Stimulated activated naive CD8-positive, alpha-beta T cell treated with anti-CD3 and anti-CD28 coated beads, Interleukin-15, Interleukin-2, amounts not matched to agents 100 U/mL and 50 U/mL, for 24 hours (primary cell): ENCODE measurements around the gene NOTUM.
A peak's percentile ranks its signal among the peaks of the same experiment; 100 is the strongest.

Experiments
- ATAC-seq: fragments of 150-1000 bp; cut with Tn5 transposase; one replicate; pipeline ENCODE4 v1.10.0; 2021
- DNase-seq: peaks from one replicate; pipeline ENCODE4 v3.0.0; 2021

Gene NOTUM

GRCh38 chr17:81961087-81961511 is at the start of gene NOTUM:
Gene NOTUM, minus strand, starts transcription at chr17:81961187. Its CDS starts 278 bp downstream, at chr17:81960909.
- ATAC-seq (no peak), DNase-seq (no peak)

- no peak for DNase-seq
- ATAC-seq, result peak; percentile 21
These were observed 48.4 kb upstream of the NOTUM start for GRCh38 chr17:82009413-82009812.

- DNase-seq, result no peak
- ATAC-seq, result no peak
These were observed 48.0 kb upstream of the NOTUM start for GRCh38 chr17:82008941-82009405.

GRCh38 chr17:82008258-82008940 is 47.4 kb upstream of the NOTUM start:
- ATAC-seq (no peak), DNase-seq (no peak)

- DNase-seq (no peak), ATAC-seq (no peak)
These were observed 46.7 kb upstream of the NOTUM start for GRCh38 chr17:82007495-82008257.

- no peak for DNase-seq
- no peak for ATAC-seq
These were observed 46.2 kb upstream of the NOTUM start for GRCh38 chr17:82007228-82007494.

- no peak for ATAC-seq
- no peak for DNase-seq
These were observed 45.7 kb upstream of the NOTUM start for GRCh38 chr17:82006468-82007227.

GRCh38 chr17:82005701-82006348 is 44.8 kb upstream of the NOTUM start:
- DNase-seq (no peak), ATAC-seq (no peak)

GRCh38 chr17:82004517-82005455 is 43.8 kb upstream of the NOTUM start:
- ATAC-seq (no peak), DNase-seq (no peak)

GRCh38 chr17:82003411-82004381 is 42.7 kb upstream of the NOTUM start:
- ATAC-seq, result peak; percentile 69
- peak; percentile 35 for DNase-seq

GRCh38 chr17:82001571-82002056 is 40.6 kb upstream of the NOTUM start:
- ATAC-seq, result no peak

GRCh38 chr17:82000803-82001570 is 40.0 kb upstream of the NOTUM start:
- DNase-seq (no peak), ATAC-seq (no peak)

More at GRCh38 chr17:82001571-82002056, 40.6 kb upstream of the NOTUM start:
- no peak for DNase-seq

GRCh38 chr17:81999976-82000802 is 39.2 kb upstream of the NOTUM start:
- ATAC-seq, result no peak

GRCh38 chr17:81999587-81999975 is 38.6 kb upstream of the NOTUM start:
- ATAC-seq, result no peak
- DNase-seq, result no peak

More at GRCh38 chr17:81999976-82000802, 39.2 kb upstream of the NOTUM start:
- no peak for DNase-seq

- ATAC-seq (no peak), DNase-seq (no peak)
These were observed 37.9 kb upstream of the NOTUM start for GRCh38 chr17:81998691-81999438.

- DNase-seq (no peak), ATAC-seq (no peak)
These were observed 37.2 kb upstream of the NOTUM start for GRCh38 chr17:81998212-81998611.

- ATAC-seq (no peak), DNase-seq (no peak)
These were observed 35.9 kb upstream of the NOTUM start for GRCh38 chr17:81996757-81997441.
